Stimulated activated CD4-positive, alpha-beta T cell treated with anti-CD3 and anti-CD28 coated beads, Interleukin-15, amount 100 ng/mL, for 48 hours (primary cell): ENCODE measurements around the gene LCK.
A peak's percentile ranks its signal among the peaks of the same experiment; 100 is the strongest.

ENCODE experiments used
- DNase-seq, 2 donors: peaks; one replicate each; pipeline ENCODE4 v3.0.0-alpha.2; 2020; ENCODE audit warnings: low read depth in 2 of 2

The LCK gene

GRCh38 chr1:32250893-32251716, at the start of gene LCK:
Gene LCK, plus strand, starts transcription at chr1:32251265. Its CDS starts 23,065 bp downstream, at chr1:32274330.
- DNase-seq: peak; percentile 65 to 70

- no peak for DNase-seq
These were observed 46.1 kb upstream of the LCK start for GRCh38 chr1:32204943-32205361.

GRCh38 chr1:32205401-32206370, 45.4 kb upstream of the LCK start, which contains the start of gene IQCC:
Gene IQCC, plus strand, starts transcription at chr1:32205671. Its CDS starts 11 bp downstream, at chr1:32205682.
- DNase-seq: peak; percentile 80 to 84

- DNase-seq: no peak
These were observed 42.6 kb upstream of the LCK start for GRCh38 chr1:32208469-32208868.

- DNase-seq: no peak
These were observed 42.2 kb upstream of the LCK start, which contains the start of gene DCDC2B for GRCh38 chr1:32208891-32209328. Gene DCDC2B, plus strand, starts transcription at chr1:32209089. Its CDS starts 5 bp downstream, at chr1:32209094.

- peak in 1 of 2 donors; percentile 39 for DNase-seq
These were observed 35.2 kb upstream of the LCK start for GRCh38 chr1:32215629-32216480.

- no peak for DNase-seq
These were observed 34.5 kb upstream of the LCK start for GRCh38 chr1:32216566-32216965.

- no peak for DNase-seq
These were observed 32.0 kb upstream of the LCK start for GRCh38 chr1:32219022-32219421.

GRCh38 chr1:32220746-32221580, 30.1 kb upstream of the LCK start:
- DNase-seq: no peak

GRCh38 chr1:32221581-32221979, 29.5 kb upstream of the LCK start:
- no peak for DNase-seq

- peak; percentile 80 to 87 for DNase-seq
These were observed 28.9 kb upstream of the LCK start, which contains the start of the genes EIF3I and TMEM234 for GRCh38 chr1:32221980-32222755. Gene EIF3I, plus strand, starts transcription at chr1:32222407. Its CDS starts 35 bp downstream, at chr1:32222442. Gene TMEM234, minus strand, starts transcription at chr1:32222353. Its CDS starts 31 bp downstream, at chr1:32222322.

GRCh38 chr1:32223683-32224082, 27.4 kb upstream of the LCK start:
- no peak for DNase-seq

- no peak for DNase-seq
These were observed 26.8 kb upstream of the LCK start for GRCh38 chr1:32224285-32224684.

- no peak for DNase-seq
These were observed 22.3 kb upstream of the LCK start for GRCh38 chr1:32228771-32229170.

- DNase-seq: no peak
These were observed 19.1 kb upstream of the LCK start for GRCh38 chr1:32231843-32232432.

GRCh38 chr1:32232558-32233304, 18.3 kb upstream of the LCK start:
- DNase-seq: no peak

- no peak for DNase-seq
These were observed 16.3 kb upstream of the LCK start for GRCh38 chr1:32234792-32235191.

- no peak for DNase-seq
These were observed 11.7 kb upstream of the LCK start for GRCh38 chr1:32239337-32239736.
